ENCODE measurements around the gene IKZF2.

DNA sequence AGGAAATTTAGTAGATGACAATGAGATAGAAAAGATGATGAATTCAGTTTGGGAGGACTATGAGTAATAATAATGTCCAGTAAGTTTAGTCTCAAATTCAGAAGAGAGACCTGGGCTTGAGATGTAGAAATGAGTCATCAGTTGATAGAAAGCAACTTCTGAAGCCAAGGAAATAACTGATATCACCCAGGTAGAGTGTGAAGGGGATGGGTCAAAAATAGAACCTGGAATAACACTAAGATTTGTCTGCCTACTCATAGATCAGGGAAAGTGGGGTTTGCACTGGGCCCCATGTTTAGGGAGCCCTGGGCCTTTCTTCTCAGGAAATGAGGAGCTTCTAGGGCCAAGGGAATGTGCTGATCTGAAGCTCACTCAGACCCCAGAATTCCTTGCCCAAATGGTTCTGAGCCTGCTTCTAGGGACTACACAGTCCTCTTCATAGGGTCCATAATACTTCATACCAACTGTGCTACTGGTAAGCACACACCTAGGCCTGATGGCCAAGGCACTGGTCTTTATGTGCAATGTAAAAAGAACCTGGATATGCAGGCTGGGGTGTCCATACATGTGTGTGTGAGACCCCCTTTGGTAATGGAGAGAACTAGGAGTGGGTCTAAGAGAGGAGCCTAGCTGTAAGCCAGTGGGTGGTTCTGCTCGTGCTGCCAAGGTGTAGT lies 141.2 kb downstream of the IKZF2 start:
- TF ChIP-seq CTCF (IDR thresholded peaks at IDR 0.05 in 2 of 3, conservative IDR thresholded peaks at IDR 0.05 in 1 of 3; ENCODE audit: borderline replicate concordance in 1 of 3, insufficient read depth in 1 of 3, low read depth in 2 of 3, low read length in 2 of 3) (no peak), EZH2 (IDR thresholded peaks at IDR 0.05) (no peak), EZH2phosphoT487 (IDR thresholded peaks at IDR 0.05; ENCODE audit: borderline replicate concordance) (no peak), POLR2A (IDR thresholded peaks at IDR 0.05; ENCODE audit: borderline replicate concordance, extremely low read depth, insufficient read depth, insufficient read length) (no peak), REST (IDR thresholded peaks at IDR 0.05; ENCODE audit: low read depth) (no peak), EGR1 (IDR thresholded peaks at IDR 0.05; ENCODE audit: low read depth) (no peak), POLR2AphosphoS5 (IDR thresholded peaks at IDR 0.05; ENCODE audit: low read depth, low read length) (no peak), CEBPB (IDR thresholded peaks at IDR 0.05; ENCODE audit: low read depth) (no peak)
- TF ChIP-seq, protein P1, sequence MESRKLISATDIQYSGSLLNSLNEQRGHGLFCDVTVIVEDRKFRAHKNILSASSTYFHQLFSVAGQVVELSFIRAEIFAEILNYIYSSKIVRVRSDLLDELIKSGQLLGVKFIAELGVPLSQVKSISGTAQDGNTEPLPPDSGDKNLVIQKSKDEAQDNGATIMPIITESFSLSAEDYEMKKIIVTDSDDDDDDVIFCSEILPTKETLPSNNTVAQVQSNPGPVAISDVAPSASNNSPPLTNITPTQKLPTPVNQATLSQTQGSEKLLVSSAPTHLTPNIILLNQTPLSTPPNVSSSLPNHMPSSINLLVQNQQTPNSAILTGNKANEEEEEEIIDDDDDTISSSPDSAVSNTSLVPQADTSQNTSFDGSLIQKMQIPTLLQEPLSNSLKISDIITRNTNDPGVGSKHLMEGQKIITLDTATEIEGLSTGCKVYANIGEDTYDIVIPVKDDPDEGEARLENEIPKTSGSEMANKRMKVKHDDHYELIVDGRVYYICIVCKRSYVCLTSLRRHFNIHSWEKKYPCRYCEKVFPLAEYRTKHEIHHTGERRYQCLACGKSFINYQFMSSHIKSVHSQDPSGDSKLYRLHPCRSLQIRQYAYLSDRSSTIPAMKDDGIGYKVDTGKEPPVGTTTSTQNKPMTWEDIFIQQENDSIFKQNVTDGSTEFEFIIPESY (IDR thresholded peaks at IDR 0.05; ENCODE audit: extremely low read depth, insufficient replicate concordance, low read length): no peak
